Stimulated activated CD8-positive, alpha-beta memory T cell treated with anti-CD3 and anti-CD28 coated beads, Interleukin-4, amount 100 ng/mL, for 4 hours (primary cell): ENCODE results near the gene RALB.
"Not testable (repeated sequence)": the region's sequence is repeated elsewhere in the genome, so short reads cannot be mapped to it uniquely, and the experiment has no call there.

ENCODE experiments used
- DNase-seq, 2 donors: peaks; one replicate each; pipeline ENCODE4 v3.0.0-alpha.2; 2020; ENCODE audit warnings: low read depth in 2 of 2, low spot score in 1 of 2

The RALB gene

DNA sequence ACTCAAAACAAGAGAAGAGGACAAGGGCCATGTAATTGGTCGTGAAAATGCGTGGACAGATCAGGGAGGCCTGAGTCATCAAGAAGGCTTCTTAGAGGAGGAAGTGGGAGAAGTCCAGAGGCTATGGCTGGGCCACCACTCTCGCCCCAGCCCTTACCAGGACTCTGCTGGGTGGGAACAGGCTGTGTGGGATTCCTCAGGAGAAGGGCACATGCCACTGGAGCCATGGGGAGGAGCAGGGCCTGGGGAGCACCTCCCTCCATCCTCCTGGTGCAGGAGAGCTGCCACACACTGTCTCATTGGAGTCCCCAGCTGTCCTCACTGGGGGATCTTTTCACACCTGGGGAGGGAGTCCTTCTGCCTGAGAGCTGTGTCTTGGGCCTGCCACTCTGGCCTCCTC lies 9.4 kb upstream of the RALB start:
- no peak for DNase-seq

GRCh38 chr2:120243875-120244553 lies 8.6 kb upstream of the RALB start:
- DNase-seq: no peak

DNA sequence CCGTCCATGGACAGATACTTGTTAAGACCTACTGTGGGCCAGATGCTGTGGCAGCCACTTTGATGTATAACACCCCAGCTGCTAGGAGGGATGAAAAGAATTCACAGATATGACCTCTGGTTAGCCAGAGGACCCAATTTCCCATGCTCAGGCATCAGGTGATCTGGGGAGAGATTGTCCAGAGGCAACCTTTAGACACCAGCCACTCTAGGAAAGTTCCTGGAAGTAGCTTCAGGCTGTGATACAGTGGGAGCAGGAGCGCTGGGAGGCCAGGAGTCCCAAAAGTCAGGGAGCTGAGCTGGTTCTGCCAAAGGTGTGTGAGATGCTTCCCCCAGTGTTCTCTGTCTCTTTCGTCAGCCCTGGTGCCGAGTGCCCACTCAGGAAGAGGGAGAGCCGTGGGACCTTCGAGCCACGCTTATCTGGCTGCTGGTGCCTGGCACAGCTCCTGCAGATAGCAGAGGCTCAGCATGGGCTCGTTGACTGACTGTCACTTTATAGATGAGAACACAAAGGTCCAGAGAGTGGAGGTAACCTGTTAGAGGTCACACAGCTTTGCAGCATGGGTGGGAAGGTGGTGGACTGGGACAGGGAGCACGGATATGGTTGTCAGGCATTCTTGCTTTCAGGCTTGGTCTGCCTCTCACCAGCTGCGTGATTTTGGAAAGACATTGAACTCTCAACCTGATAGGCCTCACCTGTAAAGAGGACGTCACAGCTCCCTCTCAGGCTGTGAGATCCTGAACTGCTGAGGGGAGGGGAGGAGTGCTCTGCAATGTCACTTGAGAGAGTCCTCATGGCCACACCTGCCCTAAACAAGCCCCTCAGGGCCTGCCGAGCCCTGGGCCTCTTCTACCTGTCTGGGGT lies 7.8 kb upstream of the RALB start:
- DNase-seq: no peak

- no peak for DNase-seq
Observed at GRCh38 chr2:120245520-120246332, 6.9 kb upstream of the RALB start.

DNA sequence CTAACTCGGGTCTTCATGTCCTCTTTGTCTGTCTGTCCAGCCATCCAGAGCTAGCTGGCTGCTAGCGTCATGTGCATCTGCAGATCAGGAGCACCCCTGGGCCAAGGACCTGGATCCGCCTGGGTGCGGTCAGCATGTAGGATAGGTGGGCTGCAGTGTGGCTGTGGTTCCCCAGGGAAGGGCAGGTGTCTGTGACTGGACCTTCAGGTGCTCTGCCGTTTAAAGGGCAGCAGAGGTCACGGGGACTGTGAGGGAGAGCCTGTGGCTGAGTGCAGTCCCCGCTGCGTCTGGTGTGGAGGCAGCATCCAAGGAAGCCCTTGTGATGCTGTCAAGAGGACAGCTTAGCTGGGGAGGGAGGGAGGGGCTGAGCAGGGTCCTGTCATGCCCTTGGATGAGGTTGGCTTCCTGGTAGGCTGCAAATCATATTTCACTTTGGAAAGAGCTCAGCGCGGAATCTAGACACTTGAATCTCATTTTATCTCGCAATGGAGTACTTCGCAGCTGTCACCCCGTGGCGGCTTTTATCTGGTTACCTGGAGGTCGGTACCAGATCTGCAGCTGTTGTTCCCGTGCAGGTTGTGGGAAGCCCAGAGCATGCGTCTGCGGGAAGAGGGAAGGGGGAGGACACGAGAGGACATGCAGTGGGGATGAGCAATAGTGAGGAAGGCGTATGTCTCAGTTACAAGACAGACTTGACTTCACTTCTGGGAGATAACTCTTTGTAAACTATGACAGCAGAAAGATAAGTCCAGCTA lies 5.9 kb upstream of the RALB start:
- no peak for DNase-seq

- no peak for DNase-seq
Observed at GRCh38 chr2:120247851-120248250, 4.8 kb upstream of the RALB start.

DNA sequence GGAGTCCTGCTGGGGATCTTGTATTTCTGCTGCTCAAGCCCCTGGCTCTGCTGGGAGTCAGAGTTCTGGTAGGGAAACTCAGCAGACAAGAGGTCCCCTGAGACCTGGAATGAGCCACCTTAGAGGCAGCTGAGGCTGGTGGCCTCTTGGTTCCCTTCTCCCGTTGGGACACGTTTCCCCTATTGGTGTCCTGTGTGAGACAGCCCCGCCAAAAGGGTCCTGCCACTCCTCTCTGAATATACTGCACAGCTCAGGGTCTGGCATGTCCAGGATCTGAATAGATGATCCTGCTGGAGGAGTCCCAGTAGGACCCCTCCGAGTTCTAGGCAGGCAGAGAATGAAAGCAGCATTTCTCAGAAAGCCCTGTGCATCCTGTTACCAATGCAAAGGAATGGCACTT lies 2.0 kb upstream of the RALB start:
- DNase-seq: no peak

DNA sequence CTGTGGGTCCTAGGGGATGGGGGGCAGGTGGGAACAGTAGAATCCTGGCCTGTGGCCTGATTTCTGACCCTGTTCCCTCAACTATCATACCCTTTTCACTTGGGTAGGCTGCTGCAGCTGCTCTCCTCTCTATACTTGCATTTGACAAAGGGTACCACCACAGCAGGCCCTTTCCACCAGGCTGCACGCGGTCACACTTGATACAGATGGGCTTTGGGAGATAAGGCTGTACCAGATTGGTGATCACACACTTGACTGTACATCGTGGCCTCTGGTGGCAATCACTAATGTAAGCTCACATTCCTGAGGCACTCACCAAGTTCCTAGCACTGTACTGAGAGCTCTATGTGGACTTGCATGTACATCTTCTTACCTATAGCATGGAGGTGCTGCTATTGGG lies 1.6 kb upstream of the RALB start:
- no peak for DNase-seq

DNA sequence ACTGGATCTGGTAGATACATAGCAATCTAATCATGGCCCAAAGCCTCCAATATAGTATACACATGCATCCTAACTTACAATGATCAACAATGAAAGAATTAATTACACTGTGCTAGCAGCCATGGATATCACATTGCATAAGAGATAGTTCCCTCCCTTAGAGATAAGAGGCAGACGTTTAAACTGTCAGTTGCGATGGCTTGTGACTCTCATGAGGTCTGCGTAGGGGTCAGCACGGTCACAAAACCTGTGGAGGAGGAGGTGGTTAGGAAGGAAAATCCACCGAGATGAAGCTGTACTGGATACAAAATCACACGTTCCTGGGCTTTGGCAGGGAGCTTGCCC lies 800 bp upstream of the RALB start:
- no peak for DNase-seq

DNA sequence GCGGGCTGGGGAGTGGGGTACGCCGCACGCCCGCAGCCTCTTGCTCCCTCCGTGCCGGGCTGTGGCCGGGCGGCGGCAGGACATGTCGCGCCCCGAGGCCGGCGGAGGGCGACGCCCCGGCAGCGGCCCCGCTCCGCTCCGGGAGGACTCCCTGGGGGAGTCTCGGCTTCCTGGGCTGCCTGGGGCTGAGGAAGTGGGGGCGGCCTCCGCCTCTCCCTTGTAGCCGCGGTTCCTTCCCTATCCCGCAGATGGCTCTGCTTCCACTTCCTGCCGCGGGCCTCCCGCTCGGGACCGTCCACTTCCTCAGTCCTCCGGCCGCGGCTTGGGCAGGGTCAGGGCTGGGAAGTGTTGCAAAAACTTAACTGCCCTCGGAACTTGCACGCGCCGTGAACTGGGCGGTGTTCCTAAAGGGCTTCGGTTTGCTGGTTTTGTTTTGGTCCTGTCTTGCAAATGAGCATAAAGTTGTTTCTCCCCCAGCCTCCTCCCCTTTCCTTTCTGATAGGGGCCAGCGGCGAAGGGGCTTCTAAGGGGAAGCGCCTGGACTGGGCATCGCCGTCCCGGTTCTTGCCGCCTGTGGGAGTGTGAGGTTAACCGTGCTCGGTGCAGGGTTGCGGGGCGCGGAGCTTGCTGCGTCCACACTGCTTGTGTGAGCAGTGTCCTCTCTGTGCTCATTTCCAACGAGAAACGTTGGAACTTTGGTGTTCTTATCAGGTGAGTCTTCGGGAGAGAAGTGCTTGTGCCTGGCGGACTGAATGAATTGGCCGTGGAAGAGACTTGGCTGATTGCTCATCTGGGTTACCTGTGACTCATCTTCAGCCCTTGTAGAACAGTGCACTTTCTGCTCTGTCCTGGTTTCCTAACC lies 600 bp downstream of the RALB start:
- no peak for DNase-seq

GRCh38 chr2:120254178-120254577 lies 1.5 kb downstream of the RALB start:
- DNase-seq: no peak

GRCh38 chr2:120255071-120255470 lies 2.4 kb downstream of the RALB start:
- no peak for DNase-seq

DNA sequence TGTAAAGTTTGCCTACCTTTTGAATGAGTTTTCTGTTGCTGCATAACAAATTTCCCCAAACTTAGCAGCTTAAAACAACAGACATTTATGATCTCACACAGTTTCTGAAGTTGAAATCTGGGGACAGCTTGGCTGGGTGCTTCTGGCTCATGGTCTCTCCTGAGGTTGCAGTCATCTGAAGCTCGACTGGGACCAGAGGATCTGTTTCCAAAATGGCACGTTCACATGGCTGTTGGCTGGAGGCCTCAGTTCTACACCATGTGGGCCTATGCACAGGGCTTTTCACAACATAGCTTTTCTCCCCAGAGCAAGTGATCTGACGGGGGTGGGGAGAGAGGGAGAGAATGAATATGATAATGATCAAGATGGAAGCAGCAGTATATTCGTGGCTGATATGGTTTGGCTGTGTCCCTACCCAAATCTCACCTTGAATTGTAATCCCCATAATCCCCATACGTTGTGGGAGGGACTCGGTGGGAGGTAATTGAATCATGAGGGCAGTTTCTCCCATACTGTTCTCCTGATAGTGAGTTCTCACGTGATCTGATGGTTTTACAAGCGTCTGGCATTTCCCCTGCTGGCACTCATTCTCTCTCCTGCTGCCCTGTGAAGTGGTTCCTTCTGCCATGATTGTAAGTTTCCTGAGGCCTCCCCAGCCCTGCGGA lies 3.5 kb downstream of the RALB start:
- DNase-seq: no peak

DNA sequence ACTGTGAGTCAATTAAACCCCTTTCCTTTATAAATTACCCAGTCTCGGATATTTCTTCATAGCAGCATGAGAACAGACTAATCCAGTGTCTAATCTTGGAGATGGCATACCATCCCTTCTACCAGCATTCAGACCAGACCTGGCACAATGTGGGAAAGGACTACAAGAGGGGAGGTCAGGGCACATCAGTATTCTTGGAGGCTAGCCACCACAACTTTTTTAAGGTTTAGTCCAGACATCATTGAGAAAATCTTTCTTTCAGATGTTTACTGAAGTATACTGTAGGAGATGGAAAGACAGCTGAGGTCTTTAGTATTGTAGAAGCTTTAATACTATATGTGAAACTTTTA lies 4.0 kb downstream of the RALB start:
- no peak for DNase-seq

DNA sequence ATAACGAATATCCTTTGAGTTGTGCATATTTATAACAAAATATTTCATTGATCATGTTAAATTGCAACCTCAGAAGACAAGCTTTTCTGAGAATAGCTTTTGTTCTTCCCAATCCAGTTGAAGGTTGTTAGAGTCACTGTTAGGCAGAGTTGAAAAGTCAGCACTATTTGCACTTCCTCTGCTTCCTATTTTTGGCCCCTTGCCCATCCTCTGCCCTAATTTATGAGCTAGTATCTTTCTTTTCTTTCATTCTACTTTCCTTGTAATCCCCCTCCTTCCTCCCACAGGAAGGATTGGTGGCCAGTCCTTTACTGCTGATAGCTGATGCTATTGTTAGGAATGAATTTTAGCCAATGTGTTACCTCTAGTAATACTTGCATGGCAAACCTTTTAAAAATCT lies 4.9 kb downstream of the RALB start:
- DNase-seq: no peak

DNA sequence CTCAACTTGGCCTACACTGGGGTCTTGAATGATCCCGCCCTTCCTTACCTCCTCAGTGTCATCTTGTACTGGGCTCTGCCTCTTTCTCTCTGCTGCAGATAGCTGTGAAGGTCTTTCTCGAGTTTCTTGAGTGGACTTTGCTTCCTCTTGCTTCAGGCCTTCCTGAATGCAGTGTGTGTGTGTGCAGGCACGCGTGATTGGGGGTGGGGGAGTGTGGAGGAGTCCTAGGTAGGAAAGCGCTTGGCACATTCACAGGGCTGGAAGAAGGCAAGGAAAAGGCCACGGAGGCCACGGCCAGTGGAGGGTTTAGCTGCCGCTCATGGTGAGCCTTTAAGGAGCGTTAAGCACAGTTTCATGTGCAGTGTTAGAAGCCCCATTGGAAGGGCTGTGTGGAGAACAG lies 5.5 kb downstream of the RALB start:
- no peak for DNase-seq

- not testable (repeated sequence) for DNase-seq
Observed at GRCh38 chr2:120259939-120260338, 7.3 kb downstream of the RALB start.

DNA sequence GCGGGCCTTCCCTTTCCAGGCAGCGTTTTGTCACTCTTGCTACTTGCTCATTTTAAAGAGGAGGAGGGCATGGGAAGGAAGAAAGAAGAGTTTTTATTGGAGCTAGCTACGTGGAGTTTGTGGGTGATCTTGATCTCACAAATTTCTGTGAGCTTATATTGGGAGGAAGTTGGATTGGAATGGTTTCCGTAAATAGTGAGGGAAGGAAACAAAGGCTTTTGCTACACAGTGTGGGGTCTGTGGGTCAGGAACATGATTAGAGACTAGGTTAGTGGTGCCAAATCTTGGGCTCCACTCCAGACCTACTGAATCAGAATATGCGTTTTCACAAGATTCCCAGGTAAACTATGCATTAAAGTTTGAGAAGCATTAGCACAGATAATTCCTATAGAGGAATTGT lies 8.1 kb downstream of the RALB start:
- no peak for DNase-seq

DNA sequence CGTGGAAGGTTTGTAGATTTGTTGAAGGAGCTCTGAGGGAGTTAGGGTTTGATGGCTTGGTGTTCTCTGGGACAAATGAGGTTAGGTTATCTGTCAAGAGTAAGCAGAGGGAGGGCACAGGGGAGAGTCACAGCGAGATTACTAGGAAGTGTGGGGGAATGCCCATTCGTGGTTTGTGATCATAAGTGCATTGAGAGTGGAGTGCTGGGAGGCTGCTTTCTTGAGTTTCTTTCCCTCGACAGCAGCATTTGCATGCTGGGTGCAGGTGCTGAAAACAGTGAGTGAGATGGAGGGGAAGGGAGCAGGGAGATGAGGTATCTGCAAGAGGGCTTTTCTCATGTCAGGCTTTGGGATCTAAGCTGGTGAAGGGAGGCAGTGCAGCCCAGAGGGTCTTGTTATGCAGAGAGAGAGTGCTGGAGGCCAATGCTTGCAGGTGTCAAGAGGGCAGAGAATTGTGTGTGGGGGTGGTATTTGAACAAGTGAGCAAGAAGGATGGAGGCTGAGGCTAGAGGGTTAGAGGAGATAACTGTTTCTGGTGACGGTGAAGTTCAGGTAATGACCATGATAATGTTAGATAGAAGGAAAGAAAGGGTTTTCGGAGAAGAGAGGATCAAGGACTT lies 8.8 kb downstream of the RALB start:
- no peak for DNase-seq
